Brain microvascular endothelial cell (primary cell): ENCODE measurements around the gene TUBAL3.

Experiments used
- DNase-seq: peaks from one replicate; pipeline ENCODE4 v3.0.0-alpha.2; 2020
- H3K27ac ChIP-seq: fragments of 250-450 bp; sonication (Bioruptor Pico); 2 replicates; pipeline ENCODE4 v1.5.1; 2020; ENCODE audit warnings: mild to moderate bottlenecking, moderate library complexity
- H3K27me3 ChIP-seq: fragments of 250-450 bp; sonication (Bioruptor Pico); replicated peaks from 2 replicates; pipeline ENCODE4 v1.5.1; 2020; ENCODE audit warnings: mild to moderate bottlenecking
- H3K36me3 ChIP-seq: fragments of 250-450 bp; sonication (Bioruptor Pico); replicated peaks from 2 replicates; pipeline ENCODE4 v1.5.1; 2020; ENCODE audit warnings: mild to moderate bottlenecking
- H3K4me3 ChIP-seq: 2 replicates; pipeline ENCODE4 v1.5.1; 2011; ENCODE audit warnings: low read depth, mild to moderate bottlenecking, control low read depth, low read length, moderate library complexity
- CTCF ChIP-seq: IDR thresholded peaks from 2 replicates; pipeline ENCODE4 v1.5.1; 2011; ENCODE audit warnings: low read depth, mild to moderate bottlenecking, moderate library complexity, low read length, control low read depth, inconsistent platforms; ENCODE audit errors: missing control alignments
- in situ Hi-C: cut with HindIII; loops from 2 replicates; pipeline ENCODE4 v1.10.0; 2017; ENCODE audit warnings: low sequenced_read_pairs, low pct_ligation_motif_present

The TUBAL3 gene

GRCh38 chr10:5419466-5420094 is 15.0 kb upstream of the TUBAL3 start:
- no peak overlapping the region for H3K27ac ChIP-seq
- no peaks in the 10 kb centered on the region for H3K27me3 ChIP-seq
- H3K36me3 ChIP-seq, result no peaks in the 10 kb centered on the region
- in situ Hi-C loops, result no loop called here
- no peak for DNase-seq
- no peak overlapping the region for H3K4me3 ChIP-seq
- TF ChIP-seq CTCF, result no peak

GRCh38 chr10:5418584-5418983 is 14.0 kb upstream of the TUBAL3 start:
- no peak for DNase-seq
- no peaks in the 10 kb centered on the region for H3K36me3 ChIP-seq
- no peak overlapping the region for H3K4me3 ChIP-seq
- in situ Hi-C loops, result no loop called here
- no peak for TF ChIP-seq CTCF
- H3K27me3 ChIP-seq, result no peaks in the 10 kb centered on the region
- no peak overlapping the region for H3K27ac ChIP-seq

DNA sequence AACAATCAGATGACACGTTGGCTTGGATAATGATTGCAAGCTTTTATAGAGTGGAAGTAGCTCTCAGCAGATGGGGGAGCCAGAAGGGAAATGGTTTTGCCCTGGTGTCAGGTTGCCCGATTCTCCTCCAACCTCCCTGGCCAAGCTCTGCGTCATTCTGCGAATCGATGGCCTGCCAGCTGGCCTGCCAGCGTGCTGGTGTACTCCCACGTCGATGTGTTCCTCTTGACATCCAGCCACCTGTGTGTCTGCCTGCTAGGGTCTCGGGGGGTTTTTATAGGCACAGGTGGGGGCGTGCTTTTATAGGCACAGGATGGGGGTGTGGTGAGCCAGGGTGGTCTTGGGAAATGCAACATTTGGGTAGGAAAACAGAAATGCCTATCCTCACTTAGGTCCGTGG is 12.4 kb upstream of the TUBAL3 start:
- no peak overlapping the region for H3K27ac ChIP-seq
- no peak overlapping the region for H3K4me3 ChIP-seq
- TF ChIP-seq CTCF, result no peak
- DNase-seq, result no peak
- in situ Hi-C loops, result no loop called here
- no peaks in the 10 kb centered on the region for H3K27me3 ChIP-seq
- no peaks in the 10 kb centered on the region for H3K36me3 ChIP-seq

- DNase-seq, result peak; percentile 11
- no peaks in the 10 kb centered on the region for H3K27me3 ChIP-seq
- in situ Hi-C loops, result no loop called here
- H3K27ac ChIP-seq, result peak overlapping the region; percentile 17
- peak overlapping the region; percentile 70 for H3K4me3 ChIP-seq
- H3K36me3 ChIP-seq, result no peaks in the 10 kb centered on the region
- TF ChIP-seq CTCF, result no peak
These were observed 8.6 kb upstream of the TUBAL3 start for GRCh38 chr10:5413012-5413938.

- Histone ChIP-seq H3K27me3 (no peaks in the 10 kb centered on the region), H3K4me3 (peak within 1 kb of the TSS; percentile 70), H3K36me3 (no peaks in the 10 kb centered on the region), H3K27ac (peak within 1 kb of the TSS; percentile 48)
- DNase-seq, result peak; percentile 83
- no peak for TF ChIP-seq CTCF
- in situ Hi-C loops, result no loop called here
These were observed 7.8 kb upstream of the TUBAL3 start, which contains the start of gene NET1 for GRCh38 chr10:5412277-5412941. Gene NET1, plus strand, starts transcription at chr10:5412557. Its CDS starts 136 bp downstream, at chr10:5412693.
